PC-3 (cell line): ENCODE data around the gene PLOD3. TPM values are rescaled to one million over a fixed set of nuclear protein-coding genes. Genes with fewer than 3 reads are reported as not detected.
"Not testable (repeated sequence)": the region's sequence is repeated elsewhere in the genome, so short reads cannot be mapped to it uniquely, and the experiment has no call there.

ENCODE experiments used
- ATAC-seq: fragments of 200-7000 bp; cut with Tn5 transposase; 2 replicates; pipeline ENCODE4 v1.9.1; 2020; ENCODE audit warnings: mild to moderate bottlenecking, moderate library complexity
- BruUV-seq: library from RNA; stranded (reverse); fragments of 400-500 nt; replicated peaks from 2 replicates; lab custom pipeline; 2021; lab: Mats Ljungman, UMichigan
- CTCF ChIA-PET: fragments of 300-600 bp; sonication (Branson Sonifier 250); formaldehyde crosslinking; loops from one replicate; lab custom pipeline; 2022; ENCODE audit warnings: antibody characterized with exemption; lab: Charles Lee
- POLR2A ChIA-PET: fragments of 300-600 bp; sonication (Branson Sonifier 250); formaldehyde crosslinking; loops from one replicate; lab custom pipeline; 2022; ENCODE audit warnings: antibody characterized with exemption; ENCODE audit not compliant: unreplicated experiment; lab: Charles Lee
- DNase-seq: peaks from one replicate; pipeline ENCODE4 v3.0.0-alpha.2; 2015
- H2AFZ ChIP-seq: fragments of 300-600 bp; sonication (generic); 2 replicates; pipeline ENCODE4 v1.6.0; 2016; ENCODE audit warnings: antibody characterized with exemption, low read length
- H3F3A ChIP-seq: fragments of 300-600 bp; sonication (generic); one replicate; pipeline ENCODE4 v1.6.0; 2017; ENCODE audit warnings: antibody characterized with exemption, low read length, control low read depth, mild to moderate bottlenecking; ENCODE audit not compliant: unreplicated experiment
- H3K27ac ChIP-seq: fragments of 300-600 bp; sonication (generic); 2 replicates; pipeline ENCODE4 v1.5.1; 2016; ENCODE audit warnings: mild to moderate bottlenecking, low read length
- H3K27me3 ChIP-seq: fragments of 300-600 bp; sonication (generic); 2 replicates; pipeline ENCODE4 v1.6.1; 2016; ENCODE audit warnings: low read length, mixed read lengths
- H3K36me3 ChIP-seq: fragments of 300-600 bp; sonication (generic); 2 replicates; pipeline ENCODE4 v1.6.1; 2016; ENCODE audit warnings: low read depth, mixed run types, low read length, mixed read lengths
- H3K4me1 ChIP-seq: fragments of 300-600 bp; sonication (generic); 2 replicates; pipeline ENCODE4 v1.5.1; 2016; ENCODE audit warnings: low read length; ENCODE audit not compliant: insufficient read depth
- H3K4me2 ChIP-seq: fragments of 300-600 bp; sonication (generic); 2 replicates; pipeline ENCODE4 v1.6.0; 2016; ENCODE audit warnings: low read length
- H3K4me3 ChIP-seq: fragments of 300-600 bp; sonication (generic); 2 replicates; pipeline ENCODE4 v1.5.1; 2016; ENCODE audit warnings: mild to moderate bottlenecking, low read length, mixed read lengths
- H3K79me2 ChIP-seq: fragments of 300-600 bp; sonication (generic); 2 replicates; pipeline ENCODE4 v1.6.1; 2017; ENCODE audit warnings: low read length, mixed read lengths
- H3K9ac ChIP-seq: fragments of 300-600 bp; sonication (generic); 2 replicates; pipeline ENCODE4 v1.6.0; 2016; ENCODE audit warnings: mild to moderate bottlenecking, low read length
- H3K9me2 ChIP-seq: fragments of 300-600 bp; sonication (generic); replicated peaks from 2 replicates; pipeline ENCODE4 v1.6.1; 2016; ENCODE audit warnings: mixed run types, low read length, mixed read lengths
- H3K9me3 ChIP-seq: fragments of 300-600 bp; sonication (generic); 2 replicates; pipeline ENCODE4 v1.6.1; 2016; ENCODE audit warnings: low read length, mixed read lengths
- H4K20me1 ChIP-seq: fragments of 300-600 bp; sonication (generic); 2 replicates; pipeline ENCODE4 v1.6.1; 2016; ENCODE audit warnings: low read length, mixed read lengths
- CTCF ChIP-seq: fragments of 300-600 bp; sonication (generic); conservative IDR thresholded peaks from 2 replicates; pipeline ENCODE4 v1.5.1; 2017; ENCODE audit warnings: antibody characterized with exemption, low read depth, mild to moderate bottlenecking, low read length
- EZH2 ChIP-seq: fragments of 300-600 bp; sonication (generic); IDR thresholded peaks from one replicate; pipeline ENCODE4 v1.6.1; 2017; ENCODE audit warnings: antibody characterized with exemption, mild to moderate bottlenecking, low read length; ENCODE audit not compliant: unreplicated experiment
- EZH2phosphoT487 ChIP-seq: fragments of 300-600 bp; sonication (generic); IDR thresholded peaks from 2 replicates; pipeline ENCODE4 v1.6.1; 2018; ENCODE audit warnings: mild to moderate bottlenecking, antibody characterized with exemption, low read length, borderline replicate concordance
- intact Hi-C: fragments of 100-400 bp; cut with micrococcal nuclease; formaldehyde crosslinking; loops from 2 replicates; pipeline ENCODE4 v1.9.0; 2023
- total RNA-seq: library from RNA; depleted of rRNA; stranded (reverse); fragments of >200 nt; gene quantifications from 2 replicates; pipeline ENCODE4 v1.2.3, GENCODE V29; 2014

Gene PLOD3
- total RNA-seq, 1 experiment from 2014 or later, result 66.6 TPM

- Histone ChIP-seq H3K27me3 (no peaks in the 10 kb centered on the region), H3K36me3 (no peaks in the 10 kb centered on the region), H3K27ac (no peak overlapping the region), H3K9me2 (no peaks in the 10 kb centered on the region), H3K4me3 (no peak overlapping the region), H4K20me1 (no peaks in the 10 kb centered on the region), H2AFZ (no peak overlapping the region), H3K4me2 (no peak overlapping the region), H3K79me2 (no peaks in the 10 kb centered on the region), H3K9ac (no peak overlapping the region), H3F3A (no peaks in the 10 kb centered on the region), H3K9me3 (no peaks in the 10 kb centered on the region), H3K4me1 (no peaks in the 10 kb centered on the region)
- no peak for DNase-seq
- ChIA-PET POLR2A (interaction anchor here (0.6 kb wide), 1 partner anchor 35 kb away, joined by 6 read pairs; the partner anchor contains the start of gene VGF), CTCF (no interaction called here)
- TF ChIP-seq EZH2, result no peak
- TF ChIP-seq CTCF, result no peak
- TF ChIP-seq EZH2phosphoT487, result no peak
- no peak for ATAC-seq
- intact Hi-C loops, result no loop called here
- no TSS peak for BruUV-seq
Measured at GRCh38 chr7:101200504-101200861, 16.9 kb downstream of the PLOD3 start.

- H3K9me3 ChIP-seq, BruUV-seq, DNase-seq, CTCF ChIA-PET, H4K20me1 ChIP-seq, H3K9ac ChIP-seq, H3K27ac ChIP-seq, POLR2A ChIA-PET, H3K4me1 ChIP-seq, intact Hi-C loops, H3K4me2 ChIP-seq, ATAC-seq, H3F3A ChIP-seq, H3K4me3 ChIP-seq, H2AFZ ChIP-seq, H3K79me2 ChIP-seq, H3K27me3 ChIP-seq, H3K9me2 ChIP-seq, H3K36me3 ChIP-seq: not testable (repeated sequence)
Measured at GRCh38 chr7:101199522-101199921, 17.9 kb downstream of the PLOD3 start.

GRCh38 chr7:101198476-101198875 lies 18.9 kb downstream of the PLOD3 start:
- intact Hi-C loops, result no loop called here
- Histone ChIP-seq H3K4me1 (no peaks in the 10 kb centered on the region), H3F3A (no peaks in the 10 kb centered on the region), H3K27me3 (no peaks in the 10 kb centered on the region), H4K20me1 (no peaks in the 10 kb centered on the region), H3K4me2 (no peak overlapping the region), H3K4me3 (no peak overlapping the region), H3K9me3 (no peaks in the 10 kb centered on the region), H3K9ac (no peak overlapping the region), H3K9me2 (no peaks in the 10 kb centered on the region), H2AFZ (no peak overlapping the region), H3K36me3 (no peaks in the 10 kb centered on the region), H3K27ac (no peak overlapping the region), H3K79me2 (no peaks in the 10 kb centered on the region)
- TF ChIP-seq EZH2 (no peak), EZH2phosphoT487 (no peak), CTCF (no peak)
- POLR2A ChIA-PET, result no interaction called here
- no TSS peak for BruUV-seq
- CTCF ChIA-PET, result no interaction called here
- ATAC-seq (no peak), DNase-seq (no peak)
